Karpas-422 (cell line): ENCODE results near the gene CCDC187. TPM values are rescaled to one million over a fixed set of nuclear protein-coding genes. Genes with fewer than 3 reads are reported as not detected.

Experiments
- DNase-seq: peaks from one replicate; pipeline ENCODE4 v3.0.0-alpha.2; 2015
- H2AFZ ChIP-seq: fragments of 200-600 bp; sonication (generic); 2 replicates; pipeline ENCODE4 v1.6.1; 2014; ENCODE audit warnings: antibody characterized with exemption, low read length, mixed read lengths
- H3K27ac ChIP-seq: fragments of 200-600 bp; sonication (generic); 2 replicates; pipeline ENCODE4 v1.5.1; 2014; ENCODE audit warnings: mild to moderate bottlenecking, low read length, moderate library complexity
- H3K27me3 ChIP-seq: fragments of 200-600 bp; sonication (generic); 2 replicates; pipeline ENCODE4 v1.6.1; 2014; ENCODE audit warnings: low read length, mixed read lengths
- H3K36me3 ChIP-seq: fragments of 200-600 bp; sonication (generic); 2 replicates; pipeline ENCODE4 v1.6.1; 2014; ENCODE audit warnings: low read length, mixed read lengths; ENCODE audit not compliant: insufficient read depth
- H3K4me1 ChIP-seq: fragments of 200-600 bp; sonication (generic); 2 replicates; pipeline ENCODE4 v1.6.1; 2014; ENCODE audit warnings: mild to moderate bottlenecking, low read length, mixed read lengths
- H3K4me2 ChIP-seq: fragments of 200-600 bp; sonication (generic); 2 replicates; pipeline ENCODE4 v1.6.1; 2014; ENCODE audit warnings: low read length, low read depth, mild to moderate bottlenecking; ENCODE audit not compliant: poor library complexity, severe bottlenecking
- H3K4me3 ChIP-seq: fragments of 200-600 bp; sonication (generic); 2 replicates; pipeline ENCODE4 v1.5.1; 2014; ENCODE audit warnings: mild to moderate bottlenecking, antibody characterized with exemption, low read length, mixed read lengths
- H3K79me2 ChIP-seq: fragments of 200-600 bp; sonication (generic); 2 replicates; pipeline ENCODE4 v1.6.1; 2014; ENCODE audit warnings: mild to moderate bottlenecking, low read length, mixed read lengths
- H3K9ac ChIP-seq: fragments of 200-600 bp; sonication (generic); 2 replicates; pipeline ENCODE4 v1.6.0; 2014; ENCODE audit warnings: low read length
- H3K9me2 ChIP-seq: fragments of 200-600 bp; sonication (generic), shearing (Covaris generic); replicated peaks from 2 replicates; pipeline ENCODE4 v1.6.0; 2014; ENCODE audit warnings: mild to moderate bottlenecking, low read length, moderate library complexity; ENCODE audit not compliant: insufficient read depth
- H3K9me3 ChIP-seq: fragments of 300-700, 200-600 bp; sonication (generic); 2 replicates; pipeline ENCODE4 v1.6.1; 2014; ENCODE audit warnings: low read length, mixed read lengths
- H4K20me1 ChIP-seq: fragments of 200-600 bp; sonication (generic); 2 replicates; pipeline ENCODE4 v1.6.1; 2014; ENCODE audit warnings: mild to moderate bottlenecking, antibody characterized with exemption, low read length, low read depth; ENCODE audit not compliant: insufficient read depth
- total RNA-seq: library from RNA; depleted of rRNA; stranded (reverse); fragments of >200 nt; shearing (Covaris generic); gene quantifications from 2 replicates; pipeline ENCODE4 v1.2.3, GENCODE V29; 2014; ENCODE audit warnings: low replicate concordance

CCDC187 gene
- total RNA-seq, 1 experiment from 2014 or later = 0.34 TPM

- Histone ChIP-seq H2AFZ (no peak overlapping the region), H4K20me1 (peaks cover 4% of the 10 kb centered on the region; the same call in 1 of the 2 replicates), H3K36me3 (no peaks in the 10 kb centered on the region), H3K9me2 (no peaks in the 10 kb centered on the region), H3K9me3 (no peaks in the 10 kb centered on the region), H3K4me3 (no peak overlapping the region), H3K4me2 (no peak overlapping the region), H3K27ac (no peak overlapping the region), H3K4me1 (peaks cover 25% of the 10 kb centered on the region), H3K9ac (no peak overlapping the region), H3K79me2 (no peaks in the 10 kb centered on the region), H3K27me3 (no peaks in the 10 kb centered on the region)
- DNase-seq = no peak
Observed at GRCh38 chr9:136281421-136282271, 22.2 kb downstream of the CCDC187 start.

DNA sequence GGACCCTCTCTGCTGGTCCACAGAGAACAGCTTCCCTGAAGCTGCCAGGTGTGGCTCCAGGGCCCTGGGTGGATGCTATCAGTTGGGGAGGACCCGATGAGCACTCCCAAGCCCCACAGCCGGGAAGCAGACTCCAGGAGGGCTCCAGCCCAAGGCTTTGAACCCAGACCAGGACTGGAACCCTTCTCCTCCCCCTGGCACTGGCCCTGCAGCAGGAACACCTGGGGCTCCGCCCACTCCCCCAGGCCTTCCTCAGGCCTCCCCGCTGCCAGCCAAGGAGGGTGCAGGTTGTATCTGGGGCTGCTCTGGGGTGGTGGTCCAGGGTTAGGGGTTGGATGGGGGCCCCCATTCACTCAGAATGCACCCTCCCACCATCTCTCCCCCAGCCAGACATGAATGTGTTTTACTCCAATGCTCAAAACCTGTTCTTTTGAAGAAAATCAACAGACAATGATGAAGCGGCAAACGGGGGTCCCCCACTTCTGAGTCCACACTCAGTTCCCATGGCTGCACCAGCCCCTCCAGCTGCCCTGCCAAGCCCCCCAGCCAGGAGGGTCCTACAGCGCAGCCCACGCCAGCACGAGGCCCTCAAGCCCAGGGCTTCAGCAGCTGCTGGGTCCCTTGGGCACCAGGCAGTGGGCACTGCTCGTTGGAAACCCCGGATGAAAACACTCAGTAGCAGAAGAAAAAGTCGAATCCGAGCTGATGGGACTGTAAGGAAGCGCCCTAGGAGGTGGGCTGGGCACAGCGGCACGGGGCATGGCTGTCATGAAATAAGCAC, 23.2 kb downstream of the CCDC187 start:
- Histone ChIP-seq H4K20me1 (peaks cover 4% of the 10 kb centered on the region; the same call in 1 of the 2 replicates), H3K9ac (no peak overlapping the region), H3K36me3 (no peaks in the 10 kb centered on the region), H3K4me2 (no peak overlapping the region), H3K4me3 (no peak overlapping the region), H2AFZ (no peak overlapping the region), H3K27me3 (no peaks in the 10 kb centered on the region), H3K4me1 (peaks cover 25% of the 10 kb centered on the region), H3K79me2 (no peaks in the 10 kb centered on the region), H3K27ac (no peak overlapping the region), H3K9me2 (no peaks in the 10 kb centered on the region), H3K9me3 (no peaks in the 10 kb centered on the region)
- no peak for DNase-seq

- H3K36me3 ChIP-seq = no peaks in the 10 kb centered on the region
- no peak overlapping the region for H3K4me3 ChIP-seq
- DNase-seq = no peak
- no peaks in the 10 kb centered on the region for H3K79me2 ChIP-seq
- no peaks in the 10 kb centered on the region for H3K27me3 ChIP-seq
- no peak overlapping the region for H3K27ac ChIP-seq
- no peak overlapping the region for H3K9ac ChIP-seq
- peaks cover 25% of the 10 kb centered on the region for H3K4me1 ChIP-seq
- no peak overlapping the region for H2AFZ ChIP-seq
- no peaks in the 10 kb centered on the region for H3K9me2 ChIP-seq
- peaks cover 4% of the 10 kb centered on the region; the same call in 1 of the 2 replicates for H4K20me1 ChIP-seq
- H3K4me2 ChIP-seq = no peak overlapping the region
- H3K9me3 ChIP-seq = no peaks in the 10 kb centered on the region
Observed at GRCh38 chr9:136279471-136279870, 24.4 kb downstream of the CCDC187 start.

DNA sequence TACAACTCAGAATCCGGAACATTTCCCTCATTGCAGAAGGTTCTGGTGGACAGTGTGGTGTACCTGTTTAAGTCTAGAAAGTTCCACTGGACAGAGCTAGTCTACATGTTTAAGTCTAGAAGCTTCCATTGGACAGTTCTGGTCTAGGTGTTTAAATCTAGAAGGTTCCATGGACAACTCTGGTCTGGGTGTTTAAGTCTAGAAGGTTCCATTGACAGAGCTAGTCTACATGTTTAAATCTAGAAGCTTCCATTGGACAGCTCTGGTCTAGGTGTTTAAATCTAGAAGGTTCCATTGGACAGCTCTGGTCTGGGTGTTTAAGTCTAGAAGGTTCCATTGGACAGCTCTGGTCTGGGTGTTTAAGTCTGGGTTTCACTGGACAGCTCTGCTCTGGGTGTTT, 25.0 kb downstream of the CCDC187 start:
- Histone ChIP-seq H3K36me3 (no peaks in the 10 kb centered on the region), H3K9ac (no peak overlapping the region), H3K9me2 (no peaks in the 10 kb centered on the region), H3K27me3 (no peaks in the 10 kb centered on the region), H3K79me2 (no peaks in the 10 kb centered on the region), H3K4me2 (no peak overlapping the region), H3K9me3 (no peaks in the 10 kb centered on the region), H3K27ac (no peak overlapping the region), H3K4me3 (no peak overlapping the region), H2AFZ (no peak overlapping the region), H4K20me1 (peaks cover 4% of the 10 kb centered on the region; the same call in 1 of the 2 replicates), H3K4me1 (peaks cover 22% of the 10 kb centered on the region)
- DNase-seq = no peak

DNA sequence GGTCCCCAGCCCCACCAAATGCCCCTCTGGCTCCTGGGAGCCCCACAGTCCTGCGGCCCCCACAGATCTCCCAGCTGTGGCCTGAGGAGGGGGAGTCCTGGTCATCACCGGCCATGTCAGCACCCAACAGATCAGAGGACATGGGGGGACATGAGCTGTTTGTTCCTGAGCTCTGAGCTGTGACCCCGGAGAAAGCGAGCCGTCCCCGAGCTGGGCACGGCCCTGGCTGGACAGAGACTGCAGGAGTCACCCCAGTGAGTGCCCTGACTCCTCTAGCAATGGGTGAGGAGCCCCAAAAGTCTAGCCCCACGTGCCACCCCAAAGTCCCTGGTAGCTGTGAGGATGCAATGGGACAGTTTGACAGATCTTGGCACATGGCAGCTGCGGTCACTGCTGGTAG, 25.7 kb downstream of the CCDC187 start:
- Histone ChIP-seq H3K9ac (no peak overlapping the region), H3K79me2 (no peaks in the 10 kb centered on the region), H3K27ac (no peak overlapping the region), H3K4me3 (no peak overlapping the region), H3K4me1 (peaks cover 15% of the 10 kb centered on the region), H3K4me2 (no peak overlapping the region), H4K20me1 (peaks cover 4% of the 10 kb centered on the region; the same call in 1 of the 2 replicates), H3K9me2 (no peaks in the 10 kb centered on the region), H3K27me3 (no peaks in the 10 kb centered on the region), H3K9me3 (no peaks in the 10 kb centered on the region), H3K36me3 (no peaks in the 10 kb centered on the region), H2AFZ (no peak overlapping the region)
- DNase-seq = no peak

DNA sequence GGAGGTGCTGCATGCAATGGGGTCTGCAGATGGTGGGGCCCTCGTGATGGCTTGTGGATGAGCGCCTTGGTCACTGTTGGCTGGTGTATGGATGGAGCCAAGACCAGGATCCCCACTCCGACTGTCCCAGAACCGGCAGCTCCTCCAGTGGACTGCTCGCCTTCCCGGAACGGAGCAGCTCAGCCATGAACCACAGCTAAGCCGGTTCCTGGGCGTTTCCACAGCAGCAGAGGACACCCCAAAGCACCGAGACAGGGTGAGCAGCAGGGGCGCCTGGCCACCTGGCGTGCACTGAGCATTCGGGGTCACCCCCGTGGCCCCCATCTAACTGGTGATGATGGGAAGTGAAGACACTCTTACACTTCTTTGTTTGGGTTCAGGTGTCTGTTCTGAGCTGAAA, 26.1 kb downstream of the CCDC187 start:
- Histone ChIP-seq H3K27ac (no peak overlapping the region), H2AFZ (no peak overlapping the region), H3K9me2 (no peaks in the 10 kb centered on the region), H3K36me3 (no peaks in the 10 kb centered on the region), H3K4me1 (peaks cover 11% of the 10 kb centered on the region), H3K4me2 (no peak overlapping the region), H3K4me3 (no peak overlapping the region), H4K20me1 (peaks cover 4% of the 10 kb centered on the region; the same call in 1 of the 2 replicates), H3K9ac (no peak overlapping the region), H3K27me3 (no peaks in the 10 kb centered on the region), H3K9me3 (no peaks in the 10 kb centered on the region), H3K79me2 (no peaks in the 10 kb centered on the region)
- no peak for DNase-seq

DNA sequence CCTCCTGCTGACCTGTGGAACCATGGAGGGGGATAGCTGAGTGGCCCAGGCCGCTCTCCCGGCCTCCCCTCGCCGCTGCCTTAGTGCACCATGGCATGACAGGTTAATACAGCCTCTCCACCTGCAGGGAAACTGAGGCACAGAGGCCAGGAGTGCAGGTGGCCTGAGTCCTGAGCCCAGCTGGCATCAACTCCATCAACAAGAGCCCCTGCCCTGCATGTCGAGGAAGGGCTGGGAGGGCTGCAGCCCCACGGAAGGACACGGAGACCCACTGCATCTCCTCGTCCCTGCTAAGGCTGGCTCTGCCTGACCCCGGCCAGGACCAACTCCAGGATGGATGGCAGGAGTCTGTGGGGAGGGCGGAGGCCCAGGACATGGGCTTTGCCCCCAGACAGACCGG, 27.2 kb downstream of the CCDC187 start:
- Histone ChIP-seq H3K4me1 (peaks cover under 1% of the 10 kb centered on the region), H3K9me3 (no peaks in the 10 kb centered on the region), H3K9me2 (no peaks in the 10 kb centered on the region), H3K27ac (no peak overlapping the region), H3K4me2 (no peak overlapping the region), H3K9ac (no peak overlapping the region), H3K36me3 (no peaks in the 10 kb centered on the region), H3K4me3 (no peak overlapping the region), H2AFZ (no peak overlapping the region), H4K20me1 (0 out of 2 replicates have a peak, but pooled peaks cover 4% of the 10 kb centered on the region), H3K79me2 (no peaks in the 10 kb centered on the region), H3K27me3 (no peaks in the 10 kb centered on the region)
- DNase-seq = no peak
